ENCODE data around the gene PRKACB. TPM values are rescaled to one million over a fixed set of nuclear protein-coding genes. Genes with fewer than 3 reads are reported as not detected.

The PRKACB gene
- total and polyA plus RNA-seq, 10 of the 15 experiments (the other 5 are each of a cell fraction or from before 2014, with no cell fraction given): 3.1 to 9.0 (median 7.1) TPM; not detected in 1

GRCh38 chr1:84214115-84214956, 70.3 kb downstream of the PRKACB start:
- no peaks in the 10 kb centered on the region for H3K36me3 ChIP-seq (ENCODE audit: control insufficient read depth in 2 of 2, insufficient read depth in 2 of 2, low read length in 1 of 2)
- CTCF ChIA-PET: no interaction called here
- H3K27ac ChIP-seq (ENCODE audit: control insufficient read depth, insufficient read depth): no peak overlapping the region
- SMC1A ChIA-PET (ENCODE audit: uncharacterized antibody, unreplicated experiment): no interaction called here
- H3K27me3 ChIP-seq (replicated peaks in 1 of 2; ENCODE audit: control insufficient read depth in 2 of 2, insufficient read depth in 2 of 2, low read length in 1 of 2): no peaks in the 10 kb centered on the region
- no peaks in the 10 kb centered on the region for H3K79me2 ChIP-seq (ENCODE audit: control insufficient read depth, insufficient read depth, low read length)
- H4K20me1 ChIP-seq (ENCODE audit: control insufficient read depth, insufficient read depth): no peaks in the 10 kb centered on the region
- no peak for TF ChIP-seq BCL3 (IDR thresholded peaks at IDR 0.05; ENCODE audit: borderline replicate concordance, insufficient read depth, low read depth, low read length, poor library complexity, severe bottlenecking)
- no peak for TF ChIP-seq NBN (IDR thresholded peaks at IDR 0.05)
- no peak for TF ChIP-seq MTA3 (IDR thresholded peaks at IDR 0.05; ENCODE audit: borderline replicate concordance, low read length)
- no peak for TF ChIP-seq IKZF1 (conservative IDR thresholded peaks at IDR 0.05)
- TF ChIP-seq NFXL1 (IDR thresholded peaks at IDR 0.05; ENCODE audit: borderline replicate concordance): no peak
- TF ChIP-seq RELB (IDR thresholded peaks at IDR 0.05; ENCODE audit: low read depth): no peak
- no peak for TF ChIP-seq BMI1 (IDR thresholded peaks at IDR 0.05; ENCODE audit: borderline replicate concordance)
- no peak for TF ChIP-seq MXI1 (IDR thresholded peaks at IDR 0.05; ENCODE audit: low read depth, low read length)
- no peak for TF ChIP-seq USF1 (IDR thresholded peaks at IDR 0.05; ENCODE audit: borderline replicate concordance, extremely low read length, insufficient read depth, low read depth, low read length)
- no peak for TF ChIP-seq EED (IDR thresholded peaks at IDR 0.05; ENCODE audit: low read depth)
- no peak for TF ChIP-seq ATF7 (IDR thresholded peaks at IDR 0.05; ENCODE audit: low read depth)
- no peak for TF ChIP-seq WRNIP1 (IDR thresholded peaks at IDR 0.05; ENCODE audit: borderline replicate concordance, low read depth, low read length)
- no peak for TF ChIP-seq RAD51 (IDR thresholded peaks at IDR 0.05)
- no peak for TF ChIP-seq SMAD1 (IDR thresholded peaks at IDR 0.05; ENCODE audit: low read depth, partially characterized antibody)
- no peak for TF ChIP-seq RFX5 (IDR thresholded peaks at IDR 0.05; ENCODE audit: low read depth, low read length)
- no peak for TF ChIP-seq ATF3 (IDR thresholded peaks at IDR 0.05; ENCODE audit: borderline replicate concordance, extremely low read depth, low read depth, low read length)
- no peak for TF ChIP-seq ZNF217 (IDR thresholded peaks at IDR 0.05)
- TF ChIP-seq ZZZ3 (IDR thresholded peaks at IDR 0.05; ENCODE audit: control insufficient read depth, insufficient read length, low read depth): no peak
- no peak for TF ChIP-seq EGR1 (IDR thresholded peaks at IDR 0.05; ENCODE audit: borderline replicate concordance in 1 of 2, low read depth in 2 of 2, low read length in 2 of 2)
- no peak for TF ChIP-seq POLR2A (IDR thresholded peaks at IDR 0.05; ENCODE audit: low read depth, low read length)
- in situ Hi-C loops (cut with MboI): no loop called here
- FAIRE-seq (no peak), ATAC-seq (no peak), DNase-seq (ENCODE audit: low read depth, low spot score) (no peak)
- intact Hi-C loops (cut with micrococcal nuclease; ENCODE audit: unreplicated experiment): no loop called here
- no peak overlapping the region for H3K9ac ChIP-seq (ENCODE audit: control insufficient read depth, insufficient read depth, low read length)
- no peak overlapping the region for H3K4me3 ChIP-seq
- no TSS peak for BruUV-seq (replicated peaks)
- no peak overlapping the region for H2AFZ ChIP-seq (ENCODE audit: control insufficient read depth, low read depth, low read length)
- no peak overlapping the region for H3K4me2 ChIP-seq (ENCODE audit: control insufficient read depth, insufficient read depth)
- WGBS (ENCODE audit: insufficient coverage, insufficient replicate concordance, low lambda C conversion rate, missing lambda C conversion rate): 89% methylated on average over 8 of the region's 8 CpGs
- RAD21 ChIA-PET (ENCODE audit: unreplicated experiment): no interaction called here
- no peaks in the 10 kb centered on the region for H3K9me3 ChIP-seq (replicated peaks; ENCODE audit: control insufficient read depth, insufficient read depth, low read length)
- POLR2A ChIA-PET: interaction anchor here (0.7 kb wide), 1 partner anchor 27 kb away, joined by 3 read pairs; no protein-coding TSS in a partner anchor
- H3K4me1 ChIP-seq (ENCODE audit: control insufficient read depth, insufficient read depth, low read length): no peaks in the 10 kb centered on the region
